OCI-LY1 (cell line): Measurements from ENCODE around the gene SUFU.
"Not testable (repeated sequence)": the region's sequence is repeated elsewhere in the genome, so short reads cannot be mapped to it uniquely, and the experiment has no call there.

Experiments used
- H2AFZ ChIP-seq: fragments of 200-600 bp; sonication (generic), shearing (Covaris generic); 2 replicates; pipeline ENCODE4 v1.6.0; 2014; ENCODE audit warnings: antibody characterized with exemption, mild to moderate bottlenecking, low read length
- H3F3A ChIP-seq: fragments of 200-600 bp; sonication (generic), shearing (Covaris generic); 2 replicates; pipeline ENCODE4 v1.6.0; 2014; ENCODE audit warnings: mild to moderate bottlenecking, antibody characterized with exemption, low read length, moderate library complexity; ENCODE audit not compliant: insufficient read depth
- H3K27ac ChIP-seq: fragments of 200-600 bp; sonication (generic); 2 replicates; pipeline ENCODE4 v1.5.1; 2014; ENCODE audit warnings: low read length, mixed run types, mild to moderate bottlenecking, low read depth; ENCODE audit not compliant: poor library complexity, severe bottlenecking
- H3K27me3 ChIP-seq: fragments of 200-600 bp; sonication (generic); 2 replicates; pipeline ENCODE4 v1.6.0; 2014; ENCODE audit warnings: antibody characterized with exemption, mild to moderate bottlenecking, low read length, moderate library complexity; ENCODE audit not compliant: insufficient read depth
- H3K36me3 ChIP-seq: fragments of 200-600 bp; sonication (generic); 2 replicates; pipeline ENCODE4 v1.6.1; 2014; ENCODE audit warnings: mild to moderate bottlenecking, antibody characterized with exemption, low read length, moderate library complexity, mixed read lengths; ENCODE audit not compliant: insufficient read depth
- H3K4me1 ChIP-seq: fragments of 200-600 bp; sonication (generic); 2 replicates; pipeline ENCODE4 v1.5.1; 2014; ENCODE audit warnings: mild to moderate bottlenecking, low read length, moderate library complexity; ENCODE audit not compliant: insufficient read depth, severe bottlenecking
- H3K4me2 ChIP-seq: fragments of 200-600 bp; sonication (generic), shearing (Covaris generic); 2 replicates; pipeline ENCODE4 v1.6.1; 2014; ENCODE audit warnings: low read length
- H3K4me3 ChIP-seq: fragments of 200-600 bp; sonication (generic); 2 replicates; pipeline ENCODE4 v1.5.1; 2014; ENCODE audit warnings: low read length, low read depth, mild to moderate bottlenecking, mixed read lengths; ENCODE audit not compliant: poor library complexity, severe bottlenecking
- H3K79me2 ChIP-seq: fragments of 200-600 bp; shearing (Covaris generic); 2 replicates; pipeline ENCODE4 v1.6.1; 2016; ENCODE audit warnings: mixed run types, low read length, mixed read lengths; ENCODE audit not compliant: insufficient read depth
- H3K9ac ChIP-seq: fragments of 200-600 bp; sonication (generic), shearing (Covaris generic); 2 replicates; pipeline ENCODE4 v1.6.1; 2014; ENCODE audit warnings: mild to moderate bottlenecking, low read length, mixed read lengths
- H3K9me2 ChIP-seq: fragments of 200-600 bp; sonication (generic), shearing (Covaris generic); 2 replicates; pipeline ENCODE4 v1.6.1; 2014; ENCODE audit warnings: low read depth, mild to moderate bottlenecking, low read length, mixed read lengths
- H3K9me3 ChIP-seq: fragments of 200-600 bp; shearing (Covaris generic); 2 replicates; pipeline ENCODE4 v1.6.1; 2014; ENCODE audit warnings: low read length, mixed read lengths
- H4K20me1 ChIP-seq: fragments of 200-600 bp; sonication (generic), shearing (Covaris generic); 2 replicates; pipeline ENCODE4 v1.6.0; 2016; ENCODE audit warnings: mild to moderate bottlenecking, low read length; ENCODE audit not compliant: insufficient read depth
- CTCF ChIP-seq: fragments of 200-600 bp; sonication (generic), shearing (Covaris generic); IDR thresholded peaks from 2 replicates; pipeline ENCODE4 v1.5.1; 2017; ENCODE audit warnings: mild to moderate bottlenecking, antibody characterized with exemption, low read length, moderate library complexity, mixed read lengths
- EZH2 ChIP-seq: fragments of 200-600 bp; sonication (generic), shearing (Covaris generic); IDR thresholded peaks from 2 replicates; pipeline ENCODE4 v1.8.0; 2017; ENCODE audit warnings: borderline replicate concordance, mixed run types, mild to moderate bottlenecking, antibody characterized with exemption, low read length, moderate library complexity, mixed read lengths

SUFU gene

GRCh38 chr10:102660888-102661657 is 157.3 kb downstream of the SUFU start:
- peaks cover 41% of the 10 kb centered on the region for H3K4me1 ChIP-seq
- no peaks in the 10 kb centered on the region for H3K9me2 ChIP-seq
- no peak overlapping the region for H3K4me3 ChIP-seq
- H3K27me3 ChIP-seq, result no peaks in the 10 kb centered on the region
- H4K20me1 ChIP-seq, result no peaks in the 10 kb centered on the region
- peak overlapping the region; percentile 25; the same call in 1 of the 2 replicates for H3K4me2 ChIP-seq
- H3K79me2 ChIP-seq, result no peaks in the 10 kb centered on the region
- peaks cover 14% of the 10 kb centered on the region for H3K36me3 ChIP-seq
- no peak overlapping the region for H2AFZ ChIP-seq
- no peaks in the 10 kb centered on the region for H3F3A ChIP-seq
- TF ChIP-seq CTCF, result no peak
- no peak for TF ChIP-seq EZH2
- peak overlapping the region; percentile 7; the same call in 1 of the 2 replicates for H3K9ac ChIP-seq
- no peaks in the 10 kb centered on the region for H3K9me3 ChIP-seq
- H3K27ac ChIP-seq, result peak overlapping the region; percentile 56

- H3K4me1 ChIP-seq, result peaks cover 41% of the 10 kb centered on the region
- TF ChIP-seq EZH2, result no peak
- TF ChIP-seq CTCF, result no peak
- no peak overlapping the region; the same call in 1 of the 2 replicates for H3K4me2 ChIP-seq
- no peaks in the 10 kb centered on the region for H3K9me3 ChIP-seq
- no peaks in the 10 kb centered on the region for H3K27me3 ChIP-seq
- no peaks in the 10 kb centered on the region for H3K79me2 ChIP-seq
- H4K20me1 ChIP-seq, result no peaks in the 10 kb centered on the region
- no peaks in the 10 kb centered on the region for H3K9me2 ChIP-seq
- H3K9ac ChIP-seq, result no peak overlapping the region
- H3F3A ChIP-seq, result no peaks in the 10 kb centered on the region
- H3K27ac ChIP-seq, result peak overlapping the region; percentile 11
- H2AFZ ChIP-seq, result no peak overlapping the region
- peaks cover 8% of the 10 kb centered on the region for H3K36me3 ChIP-seq
- no peak overlapping the region for H3K4me3 ChIP-seq
These were observed 157.9 kb downstream of the SUFU start for GRCh38 chr10:102661658-102662028.

- Histone ChIP-seq H3K4me3 (no peak overlapping the region), H3K9me3 (no peaks in the 10 kb centered on the region), H3K9ac (no peak overlapping the region), H3F3A (no peaks in the 10 kb centered on the region), H2AFZ (no peak overlapping the region), H3K4me2 (no peak overlapping the region), H3K27ac (no peak overlapping the region), H3K9me2 (no peaks in the 10 kb centered on the region), H3K27me3 (no peaks in the 10 kb centered on the region), H3K79me2 (no peaks in the 10 kb centered on the region), H4K20me1 (no peaks in the 10 kb centered on the region), H3K36me3 (no peaks in the 10 kb centered on the region), H3K4me1 (peaks cover 8% of the 10 kb centered on the region)
- TF ChIP-seq CTCF (no peak), EZH2 (no peak)
These were observed 162.2 kb downstream of the SUFU start for GRCh38 chr10:102665904-102666509.

- H3K9ac ChIP-seq, H4K20me1 ChIP-seq, H3K27me3 ChIP-seq, H3K36me3 ChIP-seq, H3K4me1 ChIP-seq, H3K79me2 ChIP-seq, H3K9me3 ChIP-seq, H3K4me2 ChIP-seq, H3K27ac ChIP-seq, H3K4me3 ChIP-seq, H3K9me2 ChIP-seq, H3F3A ChIP-seq, H2AFZ ChIP-seq: not testable (repeated sequence)
These were observed 163.6 kb downstream of the SUFU start for GRCh38 chr10:102667411-102667810.
